DND-41 (cell line): ENCODE data around the gene SRGN.
"Not testable (repeated sequence)": the region's sequence is repeated elsewhere in the genome, so short reads cannot be mapped to it uniquely, and the experiment has no call there.

Experiments
- ATAC-seq: fragments of 200-7000 bp; cut with Tn5 transposase; 3 replicates; pipeline ENCODE4 v1.9.1; 2021; ENCODE audit warnings: low read depth; ENCODE audit not compliant: insufficient read depth
- DNase-seq: peaks from one replicate; pipeline ENCODE4 v3.0.0-alpha.2; 2020
- H2AFZ ChIP-seq: 2 replicates; pipeline ENCODE4 v1.6.0; 2012; ENCODE audit warnings: low read depth, low read length
- H3K27ac ChIP-seq: 2 replicates; pipeline ENCODE4 v1.5.1; 2012; ENCODE audit warnings: low read length, inconsistent platforms
- H3K27me3 ChIP-seq: fragments of 200-600 bp; sonication (generic); 2 replicates; pipeline ENCODE4 v1.6.0; 2012; ENCODE audit warnings: low read length, mild to moderate bottlenecking, inconsistent platforms; ENCODE audit not compliant: insufficient read depth, poor library complexity
- H3K36me3 ChIP-seq: 2 replicates; pipeline ENCODE4 v1.5.1; 2012; ENCODE audit warnings: low read length, inconsistent platforms; ENCODE audit not compliant: insufficient read depth
- H3K4me1 ChIP-seq: 2 replicates; pipeline ENCODE4 v1.5.1; 2012; ENCODE audit warnings: mild to moderate bottlenecking, low read length; ENCODE audit not compliant: insufficient read depth
- H3K4me2 ChIP-seq: 2 replicates; pipeline ENCODE4 v1.6.0; 2012; ENCODE audit warnings: mild to moderate bottlenecking, moderate library complexity, low read length, inconsistent platforms; ENCODE audit not compliant: insufficient read depth
- H3K4me3 ChIP-seq, 2 experiments: fragments of 200-600 bp in 1 of 2; shearing (Covaris generic) in 1 of 2; 2 replicates each; pipeline ENCODE4 v1.5.1; 2012 to 2016; ENCODE audit warnings: inconsistent platforms in 2 of 2, low read length in 2 of 2, mild to moderate bottlenecking in 2 of 2, low read depth in 1 of 2, moderate library complexity in 1 of 2
- H3K79me2 ChIP-seq: 2 replicates; pipeline ENCODE4 v1.6.0; 2012; ENCODE audit warnings: low read length, inconsistent platforms; ENCODE audit not compliant: insufficient read depth
- H3K9ac ChIP-seq: 2 replicates; pipeline ENCODE4 v1.6.0; 2012; ENCODE audit warnings: low read depth, mild to moderate bottlenecking, inconsistent platforms, low read length, moderate library complexity
- H3K9me3 ChIP-seq: 2 replicates; pipeline ENCODE4 v1.5.1; 2012; ENCODE audit warnings: low read length, moderate library complexity, mild to moderate bottlenecking, inconsistent platforms; ENCODE audit not compliant: insufficient read depth, severe bottlenecking
- H4K20me1 ChIP-seq: 2 replicates; pipeline ENCODE4 v1.6.0; 2012; ENCODE audit warnings: low read length; ENCODE audit not compliant: insufficient read depth
- EZH2 ChIP-seq: IDR thresholded peaks from 3 replicates; pipeline ENCODE4 v1.6.1; 2012; ENCODE audit warnings: borderline replicate concordance, low read depth, mild to moderate bottlenecking, moderate library complexity, low read length, inconsistent platforms; ENCODE audit not compliant: severe bottlenecking
- TF ChIP-seq, protein P1 (sequence below): IDR thresholded peaks from 2 replicates; pipeline ENCODE4 v1.5.1; 2012; ENCODE audit warnings: borderline replicate concordance, low read length, moderate library complexity, mild to moderate bottlenecking; ENCODE audit not compliant: poor library complexity, severe bottlenecking; ENCODE audit errors: extremely low read depth

The SRGN gene

DNA sequence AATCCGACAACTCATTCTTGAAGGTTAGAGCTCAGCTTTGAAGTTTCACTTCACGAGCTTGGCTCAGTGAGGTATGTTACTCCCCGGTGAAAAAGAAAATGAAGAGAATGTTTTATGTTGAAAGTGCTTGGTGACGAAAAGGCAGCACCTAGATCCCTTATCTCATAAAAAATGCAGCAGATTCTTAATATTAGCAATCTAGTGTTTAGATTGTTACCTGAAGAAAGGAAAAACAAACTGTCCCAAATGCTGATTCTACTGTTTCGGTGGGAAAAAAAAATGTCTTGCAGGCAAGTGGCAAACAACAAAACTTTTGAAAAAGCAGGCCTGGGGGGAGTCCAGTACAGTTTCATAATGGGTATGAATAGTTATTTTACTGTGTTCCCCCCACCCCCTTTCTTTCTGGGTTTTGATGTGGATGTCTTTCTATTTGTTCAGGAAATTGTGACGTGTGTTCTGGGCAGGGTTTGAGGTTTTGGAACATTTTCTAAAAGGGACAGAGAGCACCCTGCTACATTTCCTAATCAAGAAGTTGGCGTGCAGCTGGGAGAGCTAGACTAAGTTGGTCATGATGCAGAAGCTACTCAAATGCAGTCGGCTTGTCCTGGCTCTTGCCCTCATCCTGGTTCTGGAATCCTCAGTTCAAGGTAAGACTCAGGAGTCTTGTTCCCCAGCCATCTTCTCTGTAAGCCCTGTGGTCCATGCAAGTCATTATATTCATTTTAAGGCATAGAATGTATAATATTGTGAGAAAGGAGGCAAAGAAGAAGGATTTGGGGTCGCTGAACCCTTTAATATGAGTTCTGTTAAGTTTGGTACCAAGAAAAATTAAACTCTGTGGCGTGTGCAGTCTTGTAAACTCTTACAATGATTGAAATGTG is at the start of gene SRGN:
SRGN (plus strand) TSS at position 514 of the 881 bp plus-strand sequence; CDS start at position 569, 55 bp downstream.
- TF ChIP-seq EZH2, result no peak
- TF ChIP-seq, protein P1, sequence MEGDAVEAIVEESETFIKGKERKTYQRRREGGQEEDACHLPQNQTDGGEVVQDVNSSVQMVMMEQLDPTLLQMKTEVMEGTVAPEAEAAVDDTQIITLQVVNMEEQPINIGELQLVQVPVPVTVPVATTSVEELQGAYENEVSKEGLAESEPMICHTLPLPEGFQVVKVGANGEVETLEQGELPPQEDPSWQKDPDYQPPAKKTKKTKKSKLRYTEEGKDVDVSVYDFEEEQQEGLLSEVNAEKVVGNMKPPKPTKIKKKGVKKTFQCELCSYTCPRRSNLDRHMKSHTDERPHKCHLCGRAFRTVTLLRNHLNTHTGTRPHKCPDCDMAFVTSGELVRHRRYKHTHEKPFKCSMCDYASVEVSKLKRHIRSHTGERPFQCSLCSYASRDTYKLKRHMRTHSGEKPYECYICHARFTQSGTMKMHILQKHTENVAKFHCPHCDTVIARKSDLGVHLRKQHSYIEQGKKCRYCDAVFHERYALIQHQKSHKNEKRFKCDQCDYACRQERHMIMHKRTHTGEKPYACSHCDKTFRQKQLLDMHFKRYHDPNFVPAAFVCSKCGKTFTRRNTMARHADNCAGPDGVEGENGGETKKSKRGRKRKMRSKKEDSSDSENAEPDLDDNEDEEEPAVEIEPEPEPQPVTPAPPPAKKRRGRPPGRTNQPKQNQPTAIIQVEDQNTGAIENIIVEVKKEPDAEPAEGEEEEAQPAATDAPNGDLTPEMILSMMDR, result no peak
- Histone ChIP-seq H3K9ac (0 out of 2 replicates have a peak within 1 kb of the TSS, but pooled peaks have one; percentile 7), H3K4me1 (peaks cover 14% of the 10 kb centered on the region), H3K27me3 (no peaks in the 10 kb centered on the region), H3K27ac (no peak within 1 kb of the TSS), H3K36me3 (no peaks in the 10 kb centered on the region), H3K79me2 (no peaks in the 10 kb centered on the region), H3K4me3 (peak within 1 kb of the TSS in 1 of 2 experiments; percentile 10; a peak in 1 of 4 replicates), H4K20me1 (no peaks in the 10 kb centered on the region), H3K9me3 (no peaks in the 10 kb centered on the region), H3K4me2 (peak within 1 kb of the TSS; percentile 38), H2AFZ (peak within 1 kb of the TSS; percentile 23)
- DNase-seq (peak; percentile 45), ATAC-seq (peak; percentile 84)

- not testable (repeated sequence) for H3K27me3 ChIP-seq, H2AFZ ChIP-seq, H3K36me3 ChIP-seq, H4K20me1 ChIP-seq, ATAC-seq, H3K9me3 ChIP-seq, H3K9ac ChIP-seq, DNase-seq, H3K4me3 ChIP-seq, H3K4me2 ChIP-seq, H3K4me1 ChIP-seq, H3K27ac ChIP-seq, H3K79me2 ChIP-seq
Measured at GRCh38 chr10:69040904-69041303, 47.0 kb upstream of the SRGN start.

- DNase-seq, result no peak
- Histone ChIP-seq H2AFZ (no peak overlapping the region), H3K9me3 (no peaks in the 10 kb centered on the region), H3K4me2 (no peak overlapping the region), H3K27ac (no peak overlapping the region), H4K20me1 (no peaks in the 10 kb centered on the region), H3K36me3 (no peaks in the 10 kb centered on the region), H3K4me3 (no peak overlapping the region), H3K27me3 (no peaks in the 10 kb centered on the region), H3K9ac (no peak overlapping the region), H3K4me1 (no peaks in the 10 kb centered on the region), H3K79me2 (no peaks in the 10 kb centered on the region)
- no peak for TF ChIP-seq EZH2
- TF ChIP-seq, protein P1, result no peak
- ATAC-seq, result no peak
Measured at GRCh38 chr10:69042417-69042816, 45.5 kb upstream of the SRGN start.

DNA sequence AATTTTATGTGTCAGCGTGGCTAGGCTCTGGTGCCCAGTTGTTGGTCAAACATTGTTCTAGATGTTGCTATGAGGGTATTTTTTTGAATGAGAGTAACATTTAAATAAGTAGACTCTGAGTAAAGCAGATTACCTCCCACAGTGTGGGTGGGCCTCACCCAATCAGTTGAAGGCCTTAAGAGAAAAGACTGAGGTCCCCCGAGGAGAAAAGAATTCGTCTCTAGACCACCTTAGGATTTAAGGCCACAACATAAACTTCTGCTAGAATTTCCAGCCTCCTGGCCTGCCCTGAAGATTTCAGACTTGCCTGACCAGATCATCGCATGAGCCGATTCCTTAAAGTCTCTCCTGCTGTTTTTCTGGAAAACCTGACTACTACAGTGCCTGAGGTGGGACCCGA is 45.1 kb upstream of the SRGN start:
- no peaks in the 10 kb centered on the region for H3K9me3 ChIP-seq
- H2AFZ ChIP-seq, result no peak overlapping the region
- H3K27me3 ChIP-seq, result no peaks in the 10 kb centered on the region
- no peak overlapping the region for H3K4me3 ChIP-seq
- no peaks in the 10 kb centered on the region for H3K36me3 ChIP-seq
- no peak overlapping the region for H3K9ac ChIP-seq
- no peaks in the 10 kb centered on the region for H4K20me1 ChIP-seq
- no peak overlapping the region for H3K27ac ChIP-seq
- H3K79me2 ChIP-seq, result no peaks in the 10 kb centered on the region
- no peak for ATAC-seq
- no peaks in the 10 kb centered on the region for H3K4me1 ChIP-seq
- TF ChIP-seq EZH2, result no peak
- TF ChIP-seq, protein P1, result no peak
- DNase-seq, result no peak
- H3K4me2 ChIP-seq, result no peak overlapping the region
